Neural progenitor cell (in vitro differentiated cells): ENCODE results near the gene MAP2K7. TPM values are rescaled to one million over a fixed set of nuclear protein-coding genes. Genes with fewer than 3 reads are reported as not detected.

Source experiments
- DNase-seq: peaks from one replicate; pipeline ENCODE4 v3.0.0-alpha.2; 2016; ENCODE audit warnings: low spot score
- H2AFZ ChIP-seq: fragments of 200-600 bp; sonication (generic); replicated peaks from 2 replicates; pipeline ENCODE4 v1.6.1; 2016; ENCODE audit warnings: antibody characterized with exemption
- H3F3A ChIP-seq: fragments of 200-600 bp; sonication (generic); 2 replicates; pipeline ENCODE4 v1.6.1; 2016; ENCODE audit warnings: antibody characterized with exemption, low read depth
- H3K27ac ChIP-seq: fragments of 200-600 bp; sonication (generic); 2 replicates; pipeline ENCODE4 v1.5.1; 2016; ENCODE audit warnings: mild to moderate bottlenecking
- H3K27me3 ChIP-seq: fragments of 200-600 bp; sonication (generic); 2 replicates; pipeline ENCODE4 v1.6.1; 2016; ENCODE audit warnings: mild to moderate bottlenecking, moderate library complexity
- H3K36me3 ChIP-seq: fragments of 200-600 bp; sonication (generic); 2 replicates; pipeline ENCODE4 v1.5.1; 2016
- H3K4me1 ChIP-seq: fragments of 200-600 bp; sonication (generic); 2 replicates; pipeline ENCODE4 v1.6.1; 2016; ENCODE audit warnings: mixed run types
- H3K4me2 ChIP-seq: fragments of 200-600 bp; sonication (generic); 2 replicates; pipeline ENCODE4 v1.6.1; 2016
- H3K4me3 ChIP-seq: fragments of 200-600 bp; sonication (generic); 2 replicates; pipeline ENCODE4 v1.5.1; 2016
- H3K79me2 ChIP-seq: fragments of 200-600 bp; sonication (generic); 2 replicates; pipeline ENCODE4 v1.6.1; 2016; ENCODE audit warnings: low read depth
- H3K9ac ChIP-seq: fragments of 200-600 bp; sonication (generic); 2 replicates; pipeline ENCODE4 v1.6.1; 2016
- H3K9me3 ChIP-seq: fragments of 200-600 bp; sonication (generic); 2 replicates; pipeline ENCODE4 v1.5.1; 2016; ENCODE audit warnings: low read depth
- H4K20me1 ChIP-seq: fragments of 200-600 bp; sonication (generic); 2 replicates; pipeline ENCODE4 v1.6.1; 2016; ENCODE audit warnings: low read depth
- H3K27ac Mint-ChIP-seq: 3 replicates; pipeline ENCODE4 v1.8.0; 2021; ENCODE audit warnings: mixed read lengths
- H3K27me3 Mint-ChIP-seq: 2 replicates; pipeline ENCODE4 v1.8.0; 2022; ENCODE audit warnings: low read depth, mild to moderate bottlenecking, inconsistent platforms, moderate library complexity, mixed read lengths; ENCODE audit not compliant: insufficient read depth
- H3K36me3 Mint-ChIP-seq: 3 replicates; pipeline ENCODE4 v1.8.0; 2021; ENCODE audit warnings: mixed read lengths
- H3K4me1 Mint-ChIP-seq: 3 replicates; pipeline ENCODE4 v1.8.0; 2021; ENCODE audit warnings: mixed read lengths
- H3K4me3 Mint-ChIP-seq: 3 replicates; pipeline ENCODE4 v1.8.0; 2021; ENCODE audit warnings: mild to moderate bottlenecking, moderate library complexity, mixed read lengths
- H3K9me3 Mint-ChIP-seq: 3 replicates; pipeline ENCODE4 v1.8.0; 2020; ENCODE audit warnings: mixed read lengths
- EZH2 ChIP-seq: fragments of 200-600 bp; sonication (generic); IDR thresholded peaks from 2 replicates; pipeline ENCODE4 v1.6.1; 2017; ENCODE audit warnings: antibody characterized with exemption, mild to moderate bottlenecking, moderate library complexity
- EZH2phosphoT487 ChIP-seq: fragments of 200-600 bp; sonication (generic); IDR thresholded peaks from 2 replicates; pipeline ENCODE4 v1.6.1; 2017; ENCODE audit warnings: antibody characterized with exemption
- total RNA-seq: library from RNA; depleted of rRNA; stranded (reverse); fragments of >200 nt; gene quantifications from 2 replicates; pipeline ENCODE4 v1.2.3, GENCODE V29; 2015; ENCODE audit warnings: low replicate concordance
- TF ChIP-seq, protein P1 (sequence below): fragments of 200-600 bp; sonication (generic); IDR thresholded peaks from 2 replicates; pipeline ENCODE4 v1.5.1; 2017; ENCODE audit warnings: antibody characterized with exemption, mild to moderate bottlenecking

Gene MAP2K7
- total RNA-seq, 1 donor from 2014 or later = 14.4 TPM

DNA sequence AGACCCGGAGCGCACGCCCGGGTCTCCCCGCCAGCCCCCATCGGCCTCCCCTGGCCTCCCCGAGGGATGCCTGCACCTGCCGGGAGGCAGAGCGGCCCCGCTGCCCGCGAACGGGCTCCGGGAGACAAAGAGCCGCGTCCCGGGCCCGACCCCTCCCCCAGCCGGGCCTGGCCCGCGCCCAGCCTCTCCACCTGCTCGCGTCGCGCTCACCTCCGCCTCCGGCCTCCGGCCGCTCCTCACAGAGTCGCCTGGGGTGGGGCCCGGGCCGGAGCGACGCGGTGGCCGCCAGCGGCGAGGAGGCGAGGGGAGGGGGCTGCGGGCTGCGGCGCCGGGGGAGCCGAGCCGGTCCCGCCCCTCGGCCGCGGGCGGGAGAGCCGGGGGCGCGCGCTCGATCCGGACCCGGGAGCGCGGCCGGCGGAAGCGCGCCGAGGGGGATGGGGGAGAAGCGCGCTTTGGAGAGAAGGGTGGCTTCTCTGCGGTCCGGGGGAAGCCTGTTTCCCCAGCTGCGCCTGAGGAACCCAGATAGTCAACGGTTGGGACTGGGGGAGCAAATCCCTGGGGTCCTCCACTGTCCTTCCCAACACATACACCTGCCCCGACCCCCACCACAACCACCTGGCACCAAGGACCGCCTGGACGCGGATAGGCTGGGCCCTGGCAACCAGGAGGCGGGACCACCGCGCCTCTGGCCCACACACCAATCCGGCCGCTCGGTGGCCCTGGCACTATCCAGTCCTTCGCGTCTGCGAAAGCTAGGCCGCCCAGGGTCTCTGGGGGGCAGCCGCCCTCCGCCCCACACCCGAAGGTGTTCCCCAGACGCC is 29.4 kb upstream of the MAP2K7 start, which contains the start of gene PRR36:
TSS of gene PRR36 (minus strand) at position 315 of the 821 bp plus-strand sequence. CDS start 701 bp downstream, outside the sequence.
- Mint-ChIP-seq H3K4me1 (peaks cover 27% of the 10 kb centered on the region), H3K9me3 (no peaks in the 10 kb centered on the region), H3K4me3 (peak within 1 kb of the TSS; percentile 96), H3K36me3 (no peaks in the 10 kb centered on the region), H3K27ac (peak within 1 kb of the TSS; percentile 57), H3K27me3 (peaks cover 15% of the 10 kb centered on the region)
- no peak for TF ChIP-seq EZH2phosphoT487
- no peak for TF ChIP-seq EZH2
- TF ChIP-seq, protein P1, sequence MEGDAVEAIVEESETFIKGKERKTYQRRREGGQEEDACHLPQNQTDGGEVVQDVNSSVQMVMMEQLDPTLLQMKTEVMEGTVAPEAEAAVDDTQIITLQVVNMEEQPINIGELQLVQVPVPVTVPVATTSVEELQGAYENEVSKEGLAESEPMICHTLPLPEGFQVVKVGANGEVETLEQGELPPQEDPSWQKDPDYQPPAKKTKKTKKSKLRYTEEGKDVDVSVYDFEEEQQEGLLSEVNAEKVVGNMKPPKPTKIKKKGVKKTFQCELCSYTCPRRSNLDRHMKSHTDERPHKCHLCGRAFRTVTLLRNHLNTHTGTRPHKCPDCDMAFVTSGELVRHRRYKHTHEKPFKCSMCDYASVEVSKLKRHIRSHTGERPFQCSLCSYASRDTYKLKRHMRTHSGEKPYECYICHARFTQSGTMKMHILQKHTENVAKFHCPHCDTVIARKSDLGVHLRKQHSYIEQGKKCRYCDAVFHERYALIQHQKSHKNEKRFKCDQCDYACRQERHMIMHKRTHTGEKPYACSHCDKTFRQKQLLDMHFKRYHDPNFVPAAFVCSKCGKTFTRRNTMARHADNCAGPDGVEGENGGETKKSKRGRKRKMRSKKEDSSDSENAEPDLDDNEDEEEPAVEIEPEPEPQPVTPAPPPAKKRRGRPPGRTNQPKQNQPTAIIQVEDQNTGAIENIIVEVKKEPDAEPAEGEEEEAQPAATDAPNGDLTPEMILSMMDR = no peak
- H3K27ac ChIP-seq = no peak within 1 kb of the TSS
- no peaks in the 10 kb centered on the region for H3K9me3 ChIP-seq
- peak within 1 kb of the TSS; percentile 78 for H2AFZ ChIP-seq
- peaks cover 8% of the 10 kb centered on the region for H3K27me3 ChIP-seq
- H3K4me1 ChIP-seq = peaks cover 11% of the 10 kb centered on the region
- H3K4me2 ChIP-seq = peak within 1 kb of the TSS; percentile 99
- H3K9ac ChIP-seq = peak within 1 kb of the TSS; percentile 41
- no peaks in the 10 kb centered on the region for H3K36me3 ChIP-seq
- no peaks in the 10 kb centered on the region for H3K79me2 ChIP-seq
- H4K20me1 ChIP-seq = peaks cover 28% of the 10 kb centered on the region
- peak; percentile 92 for DNase-seq
- H3K4me3 ChIP-seq = peak within 1 kb of the TSS; percentile 99
- peaks cover 52% of the 10 kb centered on the region for H3F3A ChIP-seq

DNA sequence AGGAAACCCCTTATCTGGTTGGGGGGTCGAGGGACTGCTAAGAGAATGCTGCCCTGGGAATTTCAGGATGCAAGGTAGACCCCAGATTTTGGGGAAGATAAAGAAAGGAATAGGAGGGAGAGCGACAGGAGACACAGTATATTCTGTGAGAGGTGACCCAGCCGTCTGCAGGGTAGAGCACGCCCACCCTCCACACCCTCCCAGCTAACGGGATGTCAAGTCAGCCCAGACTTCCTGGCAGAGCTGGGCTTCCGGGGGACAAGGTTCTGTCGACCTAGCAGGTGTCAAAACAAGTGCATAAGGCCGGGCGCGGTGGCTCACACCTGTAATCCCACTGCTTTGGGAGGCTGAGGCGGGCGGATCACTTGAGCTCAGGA is 28.8 kb upstream of the MAP2K7 start:
- peak overlapping the region; percentile 78 for H2AFZ ChIP-seq
- peaks cover 26% of the 10 kb centered on the region for H3K4me1 Mint-ChIP-seq
- peaks cover 8% of the 10 kb centered on the region for H3K27me3 ChIP-seq
- H4K20me1 ChIP-seq = peaks cover 22% of the 10 kb centered on the region
- no peaks in the 10 kb centered on the region for H3K36me3 ChIP-seq
- no peaks in the 10 kb centered on the region for H3K9me3 ChIP-seq
- no peaks in the 10 kb centered on the region for H3K79me2 ChIP-seq
- TF ChIP-seq, protein P1 = no peak
- TF ChIP-seq EZH2phosphoT487 (no peak), EZH2 (no peak)
- H3K4me1 ChIP-seq = peaks cover 11% of the 10 kb centered on the region
- H3K27me3 Mint-ChIP-seq = peaks cover 14% of the 10 kb centered on the region
- H3K36me3 Mint-ChIP-seq = no peaks in the 10 kb centered on the region
- H3K4me2 ChIP-seq = peak overlapping the region; percentile 99
- no peak overlapping the region for H3K27ac ChIP-seq
- no peak overlapping the region for H3K9ac ChIP-seq
- peaks cover 46% of the 10 kb centered on the region for H3F3A ChIP-seq
- H3K4me3 ChIP-seq = peak overlapping the region; percentile 99
- no peak overlapping the region for H3K27ac Mint-ChIP-seq
- H3K9me3 Mint-ChIP-seq = no peaks in the 10 kb centered on the region
- no peak for DNase-seq
- peak overlapping the region; percentile 88 for H3K4me3 Mint-ChIP-seq

DNA sequence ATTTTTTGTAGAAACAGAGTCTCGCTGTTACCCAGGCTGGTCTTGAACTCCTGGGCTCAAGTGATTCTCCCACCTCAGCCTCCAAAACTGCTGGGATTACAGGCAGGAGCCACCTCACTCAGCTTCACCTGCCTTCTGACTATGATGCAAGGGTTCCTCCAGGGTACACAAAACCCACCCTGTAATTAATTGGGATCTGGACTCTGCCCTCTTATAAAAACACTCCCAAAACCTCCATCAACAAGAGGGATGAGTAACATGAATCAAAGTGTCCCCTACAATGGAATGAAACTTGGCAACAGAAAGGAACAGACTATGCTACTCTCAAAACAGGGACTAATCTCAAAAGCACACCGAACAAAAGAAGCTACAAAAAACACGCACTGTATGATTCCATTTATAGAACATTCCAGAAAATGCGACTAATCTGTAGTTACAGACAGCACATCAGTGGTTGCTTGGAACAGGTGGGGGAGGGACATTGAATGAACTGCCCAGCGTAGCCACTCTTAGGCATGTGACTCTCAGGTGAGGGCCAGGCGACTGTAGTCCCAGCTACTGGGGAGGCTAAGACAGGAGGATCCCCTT is 26.3 kb upstream of the MAP2K7 start:
- no peaks in the 10 kb centered on the region for H3K36me3 ChIP-seq
- no peak overlapping the region for H2AFZ ChIP-seq
- Mint-ChIP-seq H3K36me3 (no peaks in the 10 kb centered on the region), H3K27ac (no peak overlapping the region), H3K4me3 (peak overlapping the region; percentile 3), H3K27me3 (peaks cover 4% of the 10 kb centered on the region), H3K9me3 (peaks cover 3% of the 10 kb centered on the region), H3K4me1 (peaks cover 8% of the 10 kb centered on the region)
- no peaks in the 10 kb centered on the region for H3K79me2 ChIP-seq
- no peaks in the 10 kb centered on the region for H3K9me3 ChIP-seq
- peaks cover 24% of the 10 kb centered on the region for H3F3A ChIP-seq
- H3K27me3 ChIP-seq = peaks cover 8% of the 10 kb centered on the region
- no peak overlapping the region for H3K27ac ChIP-seq
- no peak overlapping the region for H3K9ac ChIP-seq
- H3K4me3 ChIP-seq = no peak overlapping the region
- DNase-seq = no peak
- H3K4me2 ChIP-seq = no peak overlapping the region
- H4K20me1 ChIP-seq = peaks cover 9% of the 10 kb centered on the region
- H3K4me1 ChIP-seq = peaks cover 9% of the 10 kb centered on the region
- TF ChIP-seq, protein P1 = no peak
- no peak for TF ChIP-seq EZH2phosphoT487
- TF ChIP-seq EZH2 = no peak
